ENCODE results near the gene NFATC3.
"Not testable (repeated sequence)": the region's sequence is repeated elsewhere in the genome, so short reads cannot be mapped to it uniquely, and the experiment has no call there.

The NFATC3 gene

GRCh38 chr16:68090130-68090529 lies 5.0 kb downstream of the NFATC3 start:
- no peak for DNase-seq (ENCODE audit: low spot score)

- DNase-seq (ENCODE audit: low spot score) = no peak
Measured at GRCh38 chr16:68090533-68090932, 5.4 kb downstream of the NFATC3 start.

GRCh38 chr16:68091380-68092261 lies 6.5 kb downstream of the NFATC3 start:
- DNase-seq (ENCODE audit: low spot score) = no peak

- not testable (repeated sequence) for DNase-seq (ENCODE audit: low spot score)
Measured at GRCh38 chr16:68092275-68092674, 7.1 kb downstream of the NFATC3 start.

GRCh38 chr16:68093816-68094613 lies 8.8 kb downstream of the NFATC3 start:
- no peak for DNase-seq (ENCODE audit: low spot score)

GRCh38 chr16:68094614-68094934 lies 9.4 kb downstream of the NFATC3 start:
- DNase-seq (ENCODE audit: low spot score) = no peak

- DNase-seq (ENCODE audit: low spot score) = no peak
Measured at GRCh38 chr16:68096491-68096890, 11.3 kb downstream of the NFATC3 start.

- no peak for DNase-seq (ENCODE audit: low spot score)
Measured at GRCh38 chr16:68097088-68097487, 11.9 kb downstream of the NFATC3 start.

- no peak for DNase-seq (ENCODE audit: low spot score)
Measured at GRCh38 chr16:68097895-68098294, 12.7 kb downstream of the NFATC3 start.

- no peak for DNase-seq (ENCODE audit: low spot score)
Measured at GRCh38 chr16:68100488-68100887, 15.3 kb downstream of the NFATC3 start.

GRCh38 chr16:68105611-68106010 lies 20.4 kb downstream of the NFATC3 start:
- no peak for DNase-seq (ENCODE audit: low spot score)

- not testable (repeated sequence) for DNase-seq (ENCODE audit: low spot score)
Measured at GRCh38 chr16:68107230-68107928, 22.2 kb downstream of the NFATC3 start.

- not testable (repeated sequence) for DNase-seq (ENCODE audit: low spot score)
Measured at GRCh38 chr16:68109156-68109555, 24.0 kb downstream of the NFATC3 start.

GRCh38 chr16:68110611-68111010 lies 25.4 kb downstream of the NFATC3 start:
- DNase-seq (ENCODE audit: low spot score) = not testable (repeated sequence)

- no peak for DNase-seq (ENCODE audit: low spot score)
Measured at GRCh38 chr16:68111379-68111778, 26.2 kb downstream of the NFATC3 start.

GRCh38 chr16:68113059-68113761 lies 28.0 kb downstream of the NFATC3 start:
- DNase-seq (ENCODE audit: low spot score) = peak; percentile 59

- no peak for DNase-seq (ENCODE audit: low spot score)
Measured at GRCh38 chr16:68113765-68114240, 28.6 kb downstream of the NFATC3 start.

GRCh38 chr16:68114939-68115338 lies 29.8 kb downstream of the NFATC3 start:
- DNase-seq (ENCODE audit: low spot score) = not testable (repeated sequence)

- no peak for DNase-seq (ENCODE audit: low spot score)
Measured at GRCh38 chr16:68115851-68116250, 30.7 kb downstream of the NFATC3 start.

- no peak for DNase-seq (ENCODE audit: low spot score)
Measured at GRCh38 chr16:68116256-68116867, 31.2 kb downstream of the NFATC3 start.

GRCh38 chr16:68117884-68118283 lies 32.7 kb downstream of the NFATC3 start:
- DNase-seq (ENCODE audit: low spot score) = no peak
